Activated naive CD4-positive, alpha-beta T cell treated with Interleukin-2 at 50 U/mL for 16 hours (primary cell): ENCODE data around the gene BEST2.
"Not testable (repeated sequence)": the region's sequence is repeated elsewhere in the genome, so short reads cannot be mapped to it uniquely, and the experiment has no call there.

Source experiments
- DNase-seq: peaks from one replicate; pipeline ENCODE4 v3.0.0-alpha.2; 2020

Gene BEST2

GRCh38 chr19:12788682-12789097, 37.1 kb downstream of the BEST2 start:
- DNase-seq, result peak; percentile 61

GRCh38 chr19:12789098-12789903, 37.7 kb downstream of the BEST2 start:
- peak; percentile 56 for DNase-seq

DNA sequence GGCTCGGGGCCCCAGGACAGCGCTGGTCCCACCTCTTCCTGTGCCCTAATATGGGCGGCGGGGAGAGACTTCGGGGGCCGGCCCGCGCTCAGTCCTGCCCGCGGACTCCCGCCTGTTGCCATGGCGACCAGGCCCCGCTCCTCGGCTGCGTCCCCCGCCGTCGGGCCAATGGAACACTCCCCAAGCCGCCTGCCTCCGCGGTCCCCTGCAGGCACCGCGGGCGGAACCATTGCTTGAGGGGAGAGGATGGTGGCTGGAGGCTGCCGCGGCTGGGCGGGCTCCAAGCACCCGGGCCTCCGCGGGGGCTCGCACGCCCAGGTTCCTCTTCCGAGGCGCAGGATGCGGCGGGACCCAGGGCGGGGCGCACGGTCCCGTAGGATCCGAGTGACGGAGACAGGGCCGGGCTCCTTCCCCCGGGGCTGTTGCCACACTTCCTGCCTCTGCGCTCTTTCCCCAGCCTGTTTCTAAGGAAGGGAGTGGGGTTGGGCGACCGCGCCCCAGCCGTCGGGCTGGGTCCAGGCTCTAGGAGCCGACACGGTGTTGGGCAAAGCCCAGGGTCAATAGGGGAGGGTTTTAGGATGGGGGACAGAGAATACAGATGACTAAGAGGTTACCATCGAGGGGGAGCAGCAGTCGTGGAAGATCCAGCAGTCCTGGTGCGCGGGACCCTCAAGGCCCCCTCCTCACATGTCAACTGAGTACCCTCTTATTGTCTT, 38.5 kb downstream of the BEST2 start:
- DNase-seq, result peak; percentile 92

DNA sequence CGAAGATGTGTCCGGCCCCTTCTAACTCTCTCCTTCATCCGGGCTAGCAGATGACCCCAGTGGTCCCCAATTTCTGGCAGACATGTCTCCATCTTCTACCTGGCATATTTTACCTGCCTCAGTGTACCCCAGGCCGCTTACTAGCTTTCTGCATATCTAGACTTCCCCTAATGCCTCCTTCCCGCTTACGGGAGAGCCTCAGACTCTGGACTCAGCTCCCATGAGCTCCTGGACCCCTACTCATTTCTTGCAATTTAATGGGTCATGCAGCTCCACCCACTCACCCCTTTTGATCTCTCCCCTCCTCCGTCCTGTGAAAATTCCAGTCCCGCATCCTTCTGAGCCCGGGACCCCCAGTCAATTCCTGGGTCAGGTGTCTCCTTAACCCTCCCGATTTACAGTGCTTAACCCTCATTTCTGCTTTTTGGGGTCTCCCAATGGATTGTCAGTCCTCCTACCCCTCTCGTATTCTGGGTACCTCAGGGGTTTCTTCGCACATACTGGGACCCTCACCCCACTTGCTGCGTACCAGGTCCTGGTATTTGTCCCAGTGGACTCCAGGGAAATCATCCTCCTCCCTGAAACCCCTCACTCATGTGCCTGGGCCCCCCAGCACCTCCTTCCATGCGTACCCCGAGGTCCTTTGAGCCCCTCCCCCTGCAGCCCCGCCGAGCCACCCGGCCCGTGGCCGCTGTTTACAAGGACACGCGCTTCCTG, 39.2 kb downstream of the BEST2 start:
- DNase-seq, result peak; percentile 15

DNA sequence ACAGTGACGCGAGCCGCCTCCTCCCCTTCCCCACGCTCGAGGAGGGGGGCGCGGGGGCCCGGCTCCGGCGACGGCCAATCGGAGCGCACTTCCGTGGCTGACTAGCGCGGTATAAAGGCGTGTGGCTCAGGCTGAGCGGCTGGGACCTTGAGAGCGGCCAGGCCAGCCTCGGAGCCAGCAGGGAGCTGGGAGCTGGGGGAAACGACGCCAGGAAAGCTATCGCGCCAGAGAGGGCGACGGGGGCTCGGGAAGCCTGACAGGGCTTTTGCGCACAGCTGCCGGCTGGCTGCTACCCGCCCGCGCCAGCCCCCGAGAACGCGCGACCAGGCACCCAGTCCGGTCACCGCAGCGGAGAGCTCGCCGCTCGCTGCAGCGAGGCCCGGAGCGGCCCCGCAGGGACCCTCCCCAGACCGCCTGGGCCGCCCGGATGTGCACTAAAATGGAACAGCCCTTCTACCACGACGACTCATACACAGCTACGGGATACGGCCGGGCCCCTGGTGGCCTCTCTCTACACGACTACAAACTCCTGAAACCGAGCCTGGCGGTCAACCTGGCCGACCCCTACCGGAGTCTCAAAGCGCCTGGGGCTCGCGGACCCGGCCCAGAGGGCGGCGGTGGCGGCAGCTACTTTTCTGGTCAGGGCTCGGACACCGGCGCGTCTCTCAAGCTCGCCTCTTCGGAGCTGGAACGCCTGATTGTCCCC, 39.9 kb downstream of the BEST2 start, which contains the start of gene JUNB:
Gene JUNB (plus strand): TSS at position 142 of the 706 bp plus-strand sequence. CDS start 286 bp downstream, at position 428.
- peak; percentile 95 for DNase-seq

DNA sequence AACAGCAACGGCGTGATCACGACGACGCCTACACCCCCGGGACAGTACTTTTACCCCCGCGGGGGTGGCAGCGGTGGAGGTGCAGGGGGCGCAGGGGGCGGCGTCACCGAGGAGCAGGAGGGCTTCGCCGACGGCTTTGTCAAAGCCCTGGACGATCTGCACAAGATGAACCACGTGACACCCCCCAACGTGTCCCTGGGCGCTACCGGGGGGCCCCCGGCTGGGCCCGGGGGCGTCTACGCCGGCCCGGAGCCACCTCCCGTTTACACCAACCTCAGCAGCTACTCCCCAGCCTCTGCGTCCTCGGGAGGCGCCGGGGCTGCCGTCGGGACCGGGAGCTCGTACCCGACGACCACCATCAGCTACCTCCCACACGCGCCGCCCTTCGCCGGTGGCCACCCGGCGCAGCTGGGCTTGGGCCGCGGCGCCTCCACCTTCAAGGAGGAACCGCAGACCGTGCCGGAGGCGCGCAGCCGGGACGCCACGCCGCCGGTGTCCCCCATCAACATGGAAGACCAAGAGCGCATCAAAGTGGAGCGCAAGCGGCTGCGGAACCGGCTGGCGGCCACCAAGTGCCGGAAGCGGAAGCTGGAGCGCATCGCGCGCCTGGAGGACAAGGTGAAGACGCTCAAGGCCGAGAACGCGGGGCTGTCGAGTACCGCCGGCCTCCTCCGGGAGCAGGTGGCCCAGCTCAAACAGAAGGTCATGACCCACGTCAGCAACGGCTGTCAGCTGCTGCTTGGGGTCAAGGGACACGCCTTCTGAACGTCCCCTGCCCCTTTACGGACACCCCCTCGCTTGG, 40.7 kb downstream of the BEST2 start:
- DNase-seq, result peak; percentile 79

GRCh38 chr19:12792853-12793289, 41.3 kb downstream of the BEST2 start:
- peak; percentile 12 for DNase-seq

DNA sequence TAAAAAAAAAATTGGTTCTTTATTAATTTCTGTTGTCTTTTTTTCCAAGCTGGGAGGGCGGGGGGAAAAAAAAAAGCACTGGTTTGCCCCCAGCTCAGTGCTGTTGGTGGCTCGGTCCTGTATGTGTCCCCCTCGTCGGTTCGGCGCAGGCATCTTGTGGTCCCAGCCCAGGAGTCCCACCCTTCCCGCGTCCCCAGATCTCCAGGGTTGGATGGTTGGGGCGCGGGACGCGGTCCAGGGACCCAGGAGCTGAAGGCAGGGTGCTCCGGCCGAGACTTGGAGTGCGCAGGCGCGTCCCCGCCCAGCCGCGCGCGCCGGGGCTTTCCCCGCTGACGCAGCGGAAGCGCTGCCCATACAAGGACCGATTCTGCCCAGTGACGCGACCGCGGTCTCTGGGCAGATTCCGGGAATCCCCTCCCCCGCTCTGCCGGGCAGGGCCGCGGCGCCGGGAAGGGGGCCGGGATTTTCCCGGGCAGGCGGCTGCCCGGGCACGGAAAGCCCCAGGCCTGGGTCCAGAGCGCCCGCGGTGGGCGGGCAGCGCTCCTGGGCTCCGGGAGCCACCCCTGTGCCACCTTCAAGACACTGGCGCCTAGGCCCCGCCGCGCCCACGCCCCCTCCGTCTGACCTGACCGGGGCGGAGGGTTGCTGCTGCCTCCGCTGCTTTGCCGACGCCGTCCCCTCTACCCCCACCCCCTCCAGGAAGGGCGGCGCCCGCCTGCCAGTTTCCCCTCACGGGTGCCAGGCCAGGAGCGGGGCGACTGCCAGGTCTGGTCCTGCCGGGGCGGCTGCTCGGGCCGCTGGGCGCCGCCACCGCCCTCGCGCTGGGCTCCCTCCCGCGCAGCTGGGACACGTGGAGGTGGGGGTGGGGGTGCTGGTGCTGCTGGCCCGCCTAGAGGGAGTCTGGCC, 42.0 kb downstream of the BEST2 start:
- DNase-seq, result peak; percentile 91

- DNase-seq, result no peak
These were observed 42.8 kb downstream of the BEST2 start for GRCh38 chr19:12794196-12794941.

DNA sequence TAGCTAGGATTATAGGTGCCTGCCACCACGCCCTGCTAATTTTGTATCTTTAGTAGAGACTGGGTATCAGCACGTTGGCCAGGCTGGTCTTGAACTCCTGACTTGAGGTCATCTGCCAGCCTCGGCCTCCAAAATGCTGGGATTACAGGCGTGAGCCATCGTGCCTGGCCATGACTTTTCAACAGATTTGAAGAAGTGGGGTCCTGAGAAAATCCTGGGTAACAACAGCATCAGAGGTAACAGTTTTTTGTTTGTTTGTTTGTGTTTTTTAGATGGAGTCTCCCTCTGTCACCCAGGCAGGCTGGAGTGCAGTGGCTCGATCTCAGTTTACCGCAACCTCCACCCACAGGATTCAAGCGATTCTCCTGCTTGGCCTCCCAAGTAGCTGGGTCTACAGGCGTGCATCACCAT, 43.4 kb downstream of the BEST2 start:
- no peak for DNase-seq

- peak; percentile 74 for DNase-seq
These were observed 44.8 kb downstream of the BEST2 start for GRCh38 chr19:12796146-12797071.

GRCh38 chr19:12797141-12797587, 45.6 kb downstream of the BEST2 start:
- no peak for DNase-seq

DNA sequence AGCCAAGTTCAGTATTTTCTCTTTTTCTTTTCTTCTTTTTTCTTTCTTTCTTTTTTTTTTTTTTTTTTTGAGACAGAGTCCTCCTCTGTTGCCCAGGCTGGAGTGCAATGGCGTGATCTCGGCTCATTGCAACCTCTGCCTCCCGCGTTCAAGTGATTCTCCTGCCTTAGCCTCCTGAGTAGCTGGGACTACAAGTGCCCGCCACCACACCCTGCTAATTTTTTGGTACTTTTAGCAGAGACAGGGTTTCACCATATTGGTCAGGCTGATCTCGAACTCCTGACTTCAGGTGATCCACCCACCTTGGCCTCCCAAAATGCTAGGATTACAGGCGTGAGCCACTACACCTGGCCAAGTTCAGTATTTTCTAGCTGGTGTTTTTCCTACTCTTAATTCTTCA, 46.0 kb downstream of the BEST2 start:
- not testable (repeated sequence) for DNase-seq

DNA sequence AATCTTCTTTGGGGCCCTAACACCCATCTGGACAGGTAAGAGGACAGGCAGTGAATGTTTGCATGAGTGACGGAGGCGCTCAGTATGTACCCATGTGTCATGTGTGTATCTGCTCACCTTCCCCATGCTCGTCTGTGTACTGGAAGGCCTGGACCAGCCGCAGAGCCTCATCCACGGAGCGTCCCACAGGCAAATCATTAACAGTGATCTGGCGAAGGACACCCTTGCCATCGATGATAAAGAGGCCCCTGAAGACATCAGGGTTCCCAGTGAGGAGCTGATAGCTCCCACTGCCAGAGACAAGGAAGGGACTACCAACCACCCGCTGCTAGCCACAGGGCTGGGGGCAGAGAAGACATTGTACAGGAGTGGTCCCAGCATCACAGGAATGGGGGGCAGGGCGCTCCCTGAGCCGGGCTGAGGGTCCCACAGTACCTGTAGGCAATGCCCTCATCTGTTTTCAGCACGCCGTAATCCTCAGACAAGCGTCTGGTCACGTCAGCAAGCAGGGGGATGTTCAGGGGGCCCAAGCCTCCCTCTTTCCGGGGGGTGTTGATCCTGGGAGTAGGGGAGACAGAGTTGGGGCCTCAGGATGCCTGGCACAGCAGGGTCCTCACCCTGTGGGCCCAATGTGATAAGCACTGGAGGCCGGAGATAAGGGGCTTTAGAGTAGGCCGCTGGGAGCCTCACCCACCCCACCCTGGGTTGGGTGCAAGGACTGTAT, 48.3 kb downstream of the BEST2 start:
- DNase-seq, result no peak

- no peak for DNase-seq
These were observed 48.8 kb downstream of the BEST2 start for GRCh38 chr19:12800466-12800770.

DNA sequence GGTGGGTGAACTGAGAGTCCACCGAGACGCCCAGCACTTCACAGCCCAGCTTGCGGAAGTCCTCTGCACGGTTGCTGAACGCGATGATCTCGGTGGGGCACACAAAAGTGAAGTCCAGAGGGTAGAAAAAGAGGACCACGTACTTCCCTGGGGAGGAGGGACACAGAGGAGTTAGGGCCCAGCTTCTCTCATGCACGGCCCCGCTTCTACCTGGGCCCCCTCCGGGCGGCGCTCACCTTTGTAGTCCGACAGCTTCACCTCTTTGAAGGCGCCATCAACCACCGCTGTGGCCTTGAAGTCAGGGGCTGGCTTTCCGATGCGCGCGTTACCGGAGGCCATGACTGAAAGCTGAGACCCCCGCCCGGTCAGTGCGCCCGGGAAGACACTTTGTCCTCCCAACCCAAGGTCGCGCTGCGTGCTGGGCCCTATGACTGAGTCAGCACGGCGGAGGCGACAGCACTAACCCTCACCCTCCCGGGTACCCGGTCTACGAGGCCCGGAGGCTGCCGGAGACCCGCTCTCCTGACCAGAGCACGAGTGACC, 49.4 kb downstream of the BEST2 start:
- peak; percentile 33 for DNase-seq

DNA sequence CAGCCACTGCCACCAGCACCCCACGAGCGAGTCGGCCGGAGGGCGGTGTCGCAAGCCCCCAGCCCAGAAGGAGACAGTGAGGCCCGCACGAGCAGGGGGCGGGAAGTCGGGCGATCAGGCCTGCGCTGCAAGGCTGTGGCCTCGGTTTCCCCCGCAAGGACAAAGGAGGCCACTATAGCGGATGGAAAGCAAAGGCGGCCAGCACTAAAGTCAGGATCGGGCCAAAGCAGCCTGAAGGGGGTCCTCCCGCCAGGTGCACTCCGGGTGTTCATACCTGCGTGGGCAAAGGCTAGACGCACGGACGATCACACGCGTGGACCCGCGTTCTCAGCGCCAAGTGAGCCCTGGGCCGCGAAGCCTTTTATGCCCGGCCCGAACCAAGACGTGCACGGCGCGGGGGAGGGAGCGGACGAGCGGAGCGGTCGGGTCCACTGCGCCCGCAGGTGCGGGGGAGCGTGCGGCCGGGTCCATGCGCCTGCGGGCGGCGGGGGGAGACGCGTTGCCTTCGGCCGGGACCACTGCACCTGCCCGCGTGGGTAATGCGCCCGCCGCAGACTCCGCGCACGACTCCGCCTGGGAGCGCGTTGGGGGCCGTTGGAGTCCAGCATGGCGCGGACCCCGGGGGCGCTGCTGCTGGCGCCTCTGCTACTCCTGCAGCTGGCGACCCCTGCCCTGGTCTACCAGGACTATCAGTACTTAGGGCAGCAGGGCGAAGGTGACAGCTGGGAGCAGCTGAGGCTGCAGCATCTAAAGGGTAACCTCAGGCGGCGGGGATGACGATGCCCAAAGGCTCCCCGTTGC, 50.1 kb downstream of the BEST2 start, which contains the start of the genes PRDX2 and THSD8:
Gene PRDX2 (minus strand): TSS at position 335 of the 801 bp plus-strand sequence. CDS start 539 bp downstream, outside the sequence.
Gene THSD8 (plus strand): TSS at position 604 of the 801 bp plus-strand sequence. CDS start 3 bp downstream, at position 607.
- peak; percentile 81 for DNase-seq
